Liver (tissue), 9 donors: ENCODE data around the gene IGF2BP2. TPM values are rescaled to one million over a fixed set of nuclear protein-coding genes. Genes with fewer than 3 reads are reported as not detected.

Source experiments
- DNase-seq: peaks from one replicate; pipeline ENCODE4 v3.0.0-alpha.2; 2017; ENCODE audit warnings: low spot score
- H3K27ac ChIP-seq, 2 donors: one replicate each; pipeline ENCODE4 v1.7.0; 2013; ENCODE audit warnings: inconsistent platforms in 2 of 2, low read length in 2 of 2, control low read depth in 1 of 2, low read depth in 1 of 2, mild to moderate bottlenecking in 1 of 2
- H3K27me3 ChIP-seq, 4 donors: one replicate each; pipeline versions ENCODE4 v1.6.1 to v1.7.0; 2013; ENCODE audit warnings: low read length in 3 of 4, inconsistent platforms in 1 of 4, mild to moderate bottlenecking in 1 of 4, moderate library complexity in 1 of 4; ENCODE audit not compliant: control insufficient read depth in 4 of 4, insufficient read depth in 4 of 4
- H3K36me3 ChIP-seq, 4 donors: one replicate each; pipeline versions ENCODE4 v1.6.1 to v1.7.0; 2013; ENCODE audit warnings: low read length in 3 of 4, mild to moderate bottlenecking in 3 of 4, low read depth in 1 of 4, moderate library complexity in 1 of 4; ENCODE audit not compliant: control insufficient read depth in 4 of 4, insufficient read depth in 3 of 4
- H3K4me1 ChIP-seq, 4 donors: one replicate each; pipeline versions ENCODE4 v1.6.1 to v1.7.0; 2013; ENCODE audit warnings: low read length in 3 of 4, mild to moderate bottlenecking in 3 of 4, moderate library complexity in 1 of 4; ENCODE audit not compliant: control insufficient read depth in 4 of 4, insufficient read depth in 4 of 4
- H3K4me3 ChIP-seq, 3 donors: one replicate each; pipeline versions ENCODE4 v1.6.1 to v1.7.0; 2013; ENCODE audit warnings: low read length in 3 of 3, control low read depth in 1 of 3, low read depth in 1 of 3, mild to moderate bottlenecking in 1 of 3
- H3K9ac ChIP-seq, 2 donors: one replicate each; pipeline ENCODE4 v1.7.0; 2013; ENCODE audit warnings: low read length in 2 of 2, mild to moderate bottlenecking in 2 of 2, moderate library complexity in 2 of 2, control low read depth in 1 of 2, low read depth in 1 of 2
- H3K9me3 ChIP-seq, 4 donors: one replicate each; pipeline versions ENCODE4 v1.6.1 to v1.7.0; 2013; ENCODE audit warnings: low read length in 3 of 4; ENCODE audit not compliant: control insufficient read depth in 4 of 4
- ATF3 ChIP-seq: IDR thresholded peaks from 2 replicates; pipeline ENCODE4 v1.6.1; 2016; ENCODE audit warnings: antibody characterized with exemption
- CTCF ChIP-seq: fragments of 150-350 bp; IDR thresholded peaks from 2 replicates; pipeline ENCODE4 v1.5.1; 2017; ENCODE audit warnings: improper control_type of control experiment, low read depth, low read length; ENCODE audit not compliant: missing input control
- EGR1 ChIP-seq, 2 donors: IDR thresholded peaks; 2 replicates each; pipeline ENCODE4 v1.6.1; 2016 to 2018; ENCODE audit warnings: antibody characterized with exemption in 2 of 2, low read depth in 2 of 2
- FOXA1 ChIP-seq: IDR thresholded peaks from 2 replicates; pipeline ENCODE4 v1.6.1; 2016; ENCODE audit warnings: antibody characterized with exemption
- FOXA2 ChIP-seq: IDR thresholded peaks from 2 replicates; pipeline ENCODE4 v1.6.1; 2016; ENCODE audit warnings: antibody characterized with exemption
- GABPA ChIP-seq, 2 donors: IDR thresholded peaks in 1 of 2; conservative IDR thresholded peaks in 1 of 2; 2 replicates each; pipeline ENCODE4 v1.6.1; 2016; ENCODE audit warnings: antibody characterized with exemption in 2 of 2, mild to moderate bottlenecking in 1 of 2, moderate library complexity in 1 of 2
- HNF4A ChIP-seq, 2 donors: conservative IDR thresholded peaks; 2 replicates each; pipeline ENCODE4 v1.6.1; 2016; ENCODE audit warnings: antibody characterized with exemption in 2 of 2, mild to moderate bottlenecking in 2 of 2
- HNF4G ChIP-seq: IDR thresholded peaks from 2 replicates; pipeline ENCODE4 v1.6.1; 2016; ENCODE audit warnings: antibody characterized with exemption
- JUND ChIP-seq, 2 donors: IDR thresholded peaks; 2 replicates each; pipeline ENCODE4 v1.6.1; 2016; ENCODE audit warnings: antibody characterized with exemption in 2 of 2
- MAX ChIP-seq: IDR thresholded peaks from 2 replicates; pipeline ENCODE4 v1.6.1; 2016; ENCODE audit warnings: antibody characterized with exemption
- NR2F2 ChIP-seq: IDR thresholded peaks from 2 replicates; pipeline ENCODE4 v1.6.1; 2016; ENCODE audit warnings: antibody characterized with exemption
- RAD21 ChIP-seq, 2 donors: IDR thresholded peaks; 2 replicates each; pipeline ENCODE4 v1.6.1; 2016; ENCODE audit warnings: antibody characterized with exemption in 2 of 2, mild to moderate bottlenecking in 2 of 2
- REST ChIP-seq: IDR thresholded peaks from 2 replicates; pipeline ENCODE4 v1.6.1; 2016; ENCODE audit warnings: antibody characterized with exemption, mild to moderate bottlenecking
- RXRA ChIP-seq, 2 donors: IDR thresholded peaks; 2 replicates each; pipeline ENCODE4 v1.6.1; 2017 to 2018; ENCODE audit warnings: antibody characterized with exemption in 2 of 2, mild to moderate bottlenecking in 1 of 2
- SP1 ChIP-seq: IDR thresholded peaks from 2 replicates; pipeline ENCODE4 v1.6.1; 2018; ENCODE audit warnings: antibody characterized with exemption, mild to moderate bottlenecking
- TAF1 ChIP-seq: conservative IDR thresholded peaks from 2 replicates; pipeline ENCODE4 v1.6.1; 2016; ENCODE audit warnings: antibody characterized with exemption, mild to moderate bottlenecking
- ZBTB33 ChIP-seq: IDR thresholded peaks from 2 replicates; pipeline ENCODE4 v1.6.1; 2016; ENCODE audit warnings: antibody characterized with exemption
- WGBS: extraction: QIAGEN DNeasy Blood & Tissue Kit; methylation state at CpG from one replicate; pipeline ENCODE4 v1.1.7; 2013; 5-methylcytosine and 5-hydroxymethylcytosine counted together
- polyA plus RNA-seq, 2 donors: library from polyadenylated mRNA; stranded (reverse) in 1 of 2; unstranded in 1 of 2; fragments of 200-250 nt in 1 of 2; fragments of >200 nt in 1 of 2; fragmentation: Nextera tagmentation in 1 of 2; extraction: Ambion mirVana in 1 of 2; gene quantifications; one replicate each; pipeline versions ENCODE4 v1.2.1 to v1.2.3, GENCODE V29; 2013 to 2015
- total RNA-seq, 2 donors: library from RNA; depleted of rRNA; stranded (reverse); fragments of >200 nt; gene quantifications; one replicate each; pipeline ENCODE4 v1.2.3, GENCODE V29; 2014
- donor health status: healthy.
- donor health status: healthy.
- donor health status: healthy.
- donor health status: healthy.
- donor health status: healthy.

Gene IGF2BP2
- total and polyA plus RNA-seq, 4 donors = 0.67 to 35.0 (median 1.7) TPM

- no peak overlapping the region for H3K4me3 ChIP-seq
- H3K36me3 ChIP-seq = no peaks in the 10 kb centered on the region
- H3K9me3 ChIP-seq = no peaks in the 10 kb centered on the region
- H3K27ac ChIP-seq = no peak overlapping the region
- WGBS = 89% methylated on average over 3 of the region's 3 CpGs
- TF ChIP-seq JUND (IDR thresholded peaks at IDR 0.05) = no peak
- no peak for TF ChIP-seq CTCF
- no peak for TF ChIP-seq EGR1 (IDR thresholded peaks at IDR 0.05; ENCODE audit: low read depth in 2 of 2)
- no peak for TF ChIP-seq HNF4G
- no peak overlapping the region for H3K9ac ChIP-seq
- no peaks in the 10 kb centered on the region for H3K27me3 ChIP-seq
- no peak for DNase-seq
- H3K4me1 ChIP-seq = peaks cover 0 to 10% (median 4%) of the 10 kb centered on the region in 4 donors
Observed at GRCh38 chr3:185712337-185712736, 112.5 kb downstream of the IGF2BP2 start.

- no peak for TF ChIP-seq REST
- TF ChIP-seq ATF3 = no peak
- no peak for TF ChIP-seq SP1
- TF ChIP-seq EGR1 (IDR thresholded peaks at IDR 0.05; ENCODE audit: low read depth in 2 of 2) = no peak
- TF ChIP-seq RAD21 (IDR thresholded peaks at IDR 0.05) = no peak
- TF ChIP-seq MAX = no peak
- no peak for TF ChIP-seq GABPA (IDR thresholded peaks at IDR 0.05 in 1 of 2, conservative IDR thresholded peaks at IDR 0.05 in 1 of 2)
- no peak for TF ChIP-seq RXRA (IDR thresholded peaks at IDR 0.05)
- no peak for TF ChIP-seq HNF4A (conservative IDR thresholded peaks at IDR 0.05)
- no peak for TF ChIP-seq NR2F2
- TF ChIP-seq FOXA1 = no peak
- TF ChIP-seq HNF4G = no peak
- no peak for TF ChIP-seq ZBTB33
- no peak for TF ChIP-seq JUND (IDR thresholded peaks at IDR 0.05)
- TF ChIP-seq FOXA2 = no peak
- no peak for TF ChIP-seq TAF1
- no peak overlapping the region for H3K9ac ChIP-seq
- 67% methylated on average over 8 of the region's 8 CpGs for WGBS
Observed at GRCh38 chr3:185711255-185711870, 113.5 kb downstream of the IGF2BP2 start.

More at GRCh38 chr3:185711255-185711870, 113.5 kb downstream of the IGF2BP2 start:
- no peak overlapping the region for H3K27ac ChIP-seq
- no peaks in the 10 kb centered on the region for H3K27me3 ChIP-seq
- H3K4me1 ChIP-seq = peaks cover 0 to 10% (median 4%) of the 10 kb centered on the region in 4 donors
- H3K9me3 ChIP-seq = no peaks in the 10 kb centered on the region
- no peak overlapping the region for H3K4me3 ChIP-seq
- DNase-seq = no peak
- no peaks in the 10 kb centered on the region for H3K36me3 ChIP-seq
